IMR-90 (cell line): ENCODE results near the gene FMO5. TPM values are rescaled to one million over a fixed set of nuclear protein-coding genes. Genes with fewer than 3 reads are reported as not detected.

Experiments used
- ATAC-seq: fragments of 200-7000 bp; cut with Tn5 transposase; 2 replicates; pipeline ENCODE4 v1.9.1; 2020; ENCODE audit warnings: low read depth, mild to moderate bottlenecking, moderate library complexity
- BruUV-seq: library from RNA; stranded (reverse); fragments of 400-500 nt; replicated peaks from 2 replicates; lab custom pipeline; 2021; lab: Mats Ljungman, UMichigan
- CTCF ChIA-PET: fragments of 300-600 bp; formaldehyde crosslinking; extraction: SDS; loops from one replicate; lab custom pipeline; 2021; ENCODE audit warnings: antibody characterized with exemption; lab: Yijun Ruan, JAX
- POLR2A ChIA-PET: fragments of 300-600 bp; sonication (Branson Sonifier 250); formaldehyde crosslinking; loops from one replicate; lab custom pipeline; 2022; ENCODE audit warnings: antibody characterized with exemption; ENCODE audit not compliant: unreplicated experiment; lab: Charles Lee
- DNase-seq: peaks from one replicate; pipeline ENCODE4 v3.0.0; 2013
- H2AFZ ChIP-seq: replicated peaks from 2 replicates; pipeline ENCODE3; 2013; ENCODE audit warnings: low read length, mild to moderate bottlenecking; ENCODE audit not compliant: poor library complexity
- H2AK5ac ChIP-seq: 2 replicates; pipeline ENCODE4 v1.6.1; 2013; ENCODE audit warnings: low read depth, low read length, inconsistent platforms
- H2AK9ac ChIP-seq: replicated peaks from 2 replicates; pipeline ENCODE3; 2013; ENCODE audit warnings: mild to moderate bottlenecking, low read depth, low read length, moderate library complexity; ENCODE audit not compliant: poor library complexity
- H2BK120ac ChIP-seq: 2 replicates; pipeline ENCODE4 v1.6.1; 2013; ENCODE audit warnings: low read depth, low read length, inconsistent platforms
- H2BK15ac ChIP-seq: 3 replicates; pipeline ENCODE4 v1.6.1; 2013; ENCODE audit warnings: low read depth, low read length, inconsistent platforms
- H2BK20ac ChIP-seq: 2 replicates; pipeline ENCODE4 v1.6.1; 2013; ENCODE audit warnings: low read depth, mild to moderate bottlenecking, inconsistent platforms, low read length, moderate library complexity
- H2BK5ac ChIP-seq: 2 replicates; pipeline ENCODE4 v1.6.1; 2013; ENCODE audit warnings: mild to moderate bottlenecking, low read depth, low read length, inconsistent platforms; ENCODE audit not compliant: poor library complexity, severe bottlenecking
- H3K14ac ChIP-seq: replicated peaks from 2 replicates; pipeline ENCODE4 v1.6.1; 2013; ENCODE audit warnings: low read depth, low read length, inconsistent platforms
- H3K18ac ChIP-seq: 2 replicates; pipeline ENCODE4 v1.6.1; 2013; ENCODE audit warnings: low read depth, low read length, control low read depth
- H3K23ac ChIP-seq: 2 replicates; pipeline ENCODE4 v1.6.1; 2013; ENCODE audit warnings: low read depth, low read length, inconsistent platforms
- H3K27ac ChIP-seq: 2 replicates; pipeline ENCODE4 v1.5.1; 2013; ENCODE audit warnings: mild to moderate bottlenecking, control low read depth, low read length; ENCODE audit not compliant: insufficient read depth
- H3K27me3 ChIP-seq: 2 replicates; pipeline ENCODE4 v1.6.1; 2013; ENCODE audit warnings: low read length; ENCODE audit not compliant: control insufficient read depth, insufficient read depth
- H3K36me3 ChIP-seq: 2 replicates; pipeline ENCODE4 v1.6.1; 2013; ENCODE audit warnings: low read length, mixed read lengths; ENCODE audit not compliant: control insufficient read depth, insufficient read depth
- H3K4ac ChIP-seq: 2 replicates; pipeline ENCODE4 v1.6.1; 2013; ENCODE audit warnings: low read depth, low read length, inconsistent platforms
- H3K4me1 ChIP-seq: 2 replicates; pipeline ENCODE4 v1.6.1; 2013; ENCODE audit warnings: low read length, mixed read lengths; ENCODE audit not compliant: control insufficient read depth, insufficient read depth
- H3K4me2 ChIP-seq: 2 replicates; pipeline ENCODE4 v1.6.1; 2013; ENCODE audit warnings: low read depth, mild to moderate bottlenecking, control low read depth, low read length, moderate library complexity
- H3K4me3 ChIP-seq: 2 replicates; pipeline ENCODE4 v1.5.1; 2013; ENCODE audit warnings: low read depth, mild to moderate bottlenecking, control low read depth, low read length, moderate library complexity; ENCODE audit not compliant: insufficient read depth
- H3K56ac ChIP-seq: 2 replicates; pipeline ENCODE4 v1.6.1; 2013; ENCODE audit warnings: low read length, inconsistent platforms; ENCODE audit not compliant: insufficient read depth; ENCODE audit errors: extremely low read depth
- H3K79me1 ChIP-seq, 2 experiments: 2 replicates each; pipeline ENCODE4 v1.6.1; 2013; ENCODE audit warnings: low read length in 2 of 2, inconsistent platforms in 1 of 2, low read depth in 1 of 2
- H3K9ac ChIP-seq: 2 replicates; pipeline ENCODE4 v1.6.1; 2013; ENCODE audit warnings: low read depth, low read length, control low read depth
- H3K9me1 ChIP-seq: 2 replicates; pipeline ENCODE4 v1.6.1; 2013; ENCODE audit warnings: low read length, inconsistent platforms; ENCODE audit not compliant: insufficient read depth
- H3K9me3 ChIP-seq: 2 replicates; pipeline ENCODE4 v1.6.1; 2013; ENCODE audit warnings: low read length; ENCODE audit not compliant: control insufficient read depth, insufficient read depth
- H4K20me1 ChIP-seq: 2 replicates; pipeline ENCODE4 v1.6.1; 2013; ENCODE audit warnings: low read length, inconsistent platforms; ENCODE audit not compliant: insufficient read depth
- H4K5ac ChIP-seq: 2 replicates; pipeline ENCODE4 v1.6.1; 2013; ENCODE audit warnings: mild to moderate bottlenecking, low read depth, low read length, control low read depth
- H4K8ac ChIP-seq, 2 experiments: 2 replicates each; pipeline ENCODE4 v1.6.1; 2013; ENCODE audit warnings: low read depth in 2 of 2, low read length in 2 of 2, control low read depth in 1 of 2, inconsistent platforms in 1 of 2
- H4K91ac ChIP-seq: 2 replicates; pipeline ENCODE4 v1.6.1; 2013; ENCODE audit warnings: low read depth, low read length, inconsistent platforms; ENCODE audit not compliant: insufficient read depth
- CEBPB ChIP-seq: IDR thresholded peaks from 2 replicates; pipeline ENCODE4 v1.6.1; 2012; ENCODE audit warnings: low read depth, low read length, improper control_type of control experiment
- ELK1 ChIP-seq: fragments of 150-350 bp; IDR thresholded peaks from 2 replicates; pipeline ENCODE4 v1.6.1; 2016; ENCODE audit warnings: low read depth, mild to moderate bottlenecking, low read length, moderate library complexity, borderline replicate concordance
- POLR2A ChIP-seq: IDR thresholded peaks from 2 replicates; pipeline ENCODE4 v1.6.1; 2012; ENCODE audit warnings: mild to moderate bottlenecking, low read depth, low read length
- WGBS, 2 experiments: methylation state at CpG; one replicate each; pipeline versions ENCODE4 v1.1.5 to v1.1.7; 2013; ENCODE audit warnings: missing lambda C conversion rate in 2 of 2; ENCODE audit not compliant: insufficient read length in 1 of 2; ENCODE audit errors: extremely low coverage in 2 of 2; 5-methylcytosine and 5-hydroxymethylcytosine counted together
- dilution Hi-C: fragments of 300-500 bp; cut with HindIII; formaldehyde crosslinking; loops from one replicate; pipeline ENCODE4 v1.14.3; 2018; ENCODE audit warnings: low sequenced_read_pairs; ENCODE audit not compliant: unreplicated experiment
- in situ Hi-C: fragments of 300-500 bp; cut with MboI; formaldehyde crosslinking; loops from 3 replicates; pipeline ENCODE4 v1.14.3; 2019; ENCODE audit warnings: low sequenced_read_pairs, inconsistent platforms, mixed read lengths
- intact Hi-C: fragments of 100-400 bp; cut with micrococcal nuclease; formaldehyde crosslinking; loops from 2 replicates; pipeline ENCODE4 v1.10.0; 2022
- polyA plus RNA-seq, 3 experiments: library from polyadenylated mRNA; depleted of rRNA; stranded (reverse); fragments of >200 nt; gene quantifications; 2 replicates each; pipeline ENCODE4 v1.2.3, GENCODE V29; 2012; ENCODE audit warnings: low replicate concordance in 1 of 3
- total RNA-seq: library from RNA; depleted of rRNA; stranded (reverse); fragments of >200 nt; gene quantifications from 2 replicates; pipeline ENCODE4 v1.2.3, GENCODE V29; 2012
- TF ChIP-seq, protein P1 (sequence below): fragments of 150-350 bp; IDR thresholded peaks from 2 replicates; pipeline ENCODE4 v1.6.1; 2017; ENCODE audit warnings: mild to moderate bottlenecking, antibody characterized with exemption, low read length, low read depth

Gene FMO5
- total and polyA plus RNA-seq, 2 of the 4 experiments (the other 2 are of a cell fraction): 0.36 to 0.51 TPM

DNA sequence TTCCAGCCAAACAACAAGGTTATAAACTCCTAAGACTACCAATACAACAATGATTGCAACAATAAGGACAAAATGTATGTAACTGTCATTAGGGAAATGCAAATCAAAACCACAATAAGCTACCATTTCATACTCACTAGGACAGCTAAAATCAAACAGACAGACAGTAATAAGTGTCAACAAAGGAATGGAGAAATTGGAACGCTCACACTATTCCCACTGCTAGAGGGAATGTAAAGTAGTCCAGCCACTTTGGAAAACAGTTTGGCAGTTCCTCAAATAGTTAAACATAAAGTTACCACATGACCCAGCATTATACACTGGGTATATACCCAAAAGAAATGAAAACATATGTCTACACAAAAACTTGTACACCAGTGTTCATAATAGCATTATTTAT is 62.1 kb downstream of the FMO5 start:
- POLR2A ChIA-PET: no interaction called here
- peaks cover 6% of the 10 kb centered on the region; the same call in 1 of the 2 replicates for H4K20me1 ChIP-seq

More for the DNA sequence above, 62.1 kb downstream of the FMO5 start:
- ATAC-seq (no peak), DNase-seq (no peak)
- dilution Hi-C loops (no loop called here), intact Hi-C loops (no loop called here), in situ Hi-C loops (no loop called here)
- Histone ChIP-seq H3K56ac (no peak overlapping the region), H4K91ac (no peak overlapping the region), H2BK20ac (no peak overlapping the region), H2BK15ac (no peak overlapping the region), H3K36me3 (peaks cover 31% of the 10 kb centered on the region), H3K14ac (no peak overlapping the region), H2AFZ (no peak overlapping the region), H2BK120ac (no peak overlapping the region), H2AK9ac (no peak overlapping the region), H3K27ac (no peak overlapping the region), H3K4me2 (no peak overlapping the region), H3K23ac (no peak overlapping the region), H2BK5ac (no peak overlapping the region), H3K27me3 (no peaks in the 10 kb centered on the region), H3K9me3 (no peaks in the 10 kb centered on the region), H3K9ac (no peak overlapping the region), H3K79me1 (peaks cover 17 to 24% of the 10 kb centered on the region in 2 experiments), H3K4me3 (no peak overlapping the region), H4K5ac (no peak overlapping the region), H3K18ac (no peak overlapping the region), H3K9me1 (peaks cover 11% of the 10 kb centered on the region), H3K4ac (no peak overlapping the region), H4K8ac (no peak overlapping the region), H2AK5ac (no peak overlapping the region), H3K4me1 (peaks cover 7% of the 10 kb centered on the region)
- no TSS peak for BruUV-seq
- TF ChIP-seq CEBPB: no peak
- TF ChIP-seq, protein P1, sequence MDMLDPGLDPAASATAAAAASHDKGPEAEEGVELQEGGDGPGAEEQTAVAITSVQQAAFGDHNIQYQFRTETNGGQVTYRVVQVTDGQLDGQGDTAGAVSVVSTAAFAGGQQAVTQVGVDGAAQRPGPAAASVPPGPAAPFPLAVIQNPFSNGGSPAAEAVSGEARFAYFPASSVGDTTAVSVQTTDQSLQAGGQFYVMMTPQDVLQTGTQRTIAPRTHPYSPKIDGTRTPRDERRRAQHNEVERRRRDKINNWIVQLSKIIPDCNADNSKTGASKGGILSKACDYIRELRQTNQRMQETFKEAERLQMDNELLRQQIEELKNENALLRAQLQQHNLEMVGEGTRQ: no peak
- no peak for TF ChIP-seq POLR2A
- TF ChIP-seq ELK1: no peak
- CTCF ChIA-PET: no interaction called here
- no CpG with 5 or more reads among the region's 1 CpG for WGBS, 2 experiments
